K562 (cell line): Measurements from ENCODE around the gene CADM2. TPM values are rescaled to one million over a fixed set of nuclear protein-coding genes. Genes with fewer than 3 reads are reported as not detected.

Source experiments
- BCL6 ChIP-seq: fragments of 250-450 bp; sonication (Bioruptor Pico); IDR thresholded peaks from 2 replicates; pipeline ENCODE4 v1.4.0; 2020
- GABPB2 ChIP-seq: fragments of 250-450 bp; sonication (Bioruptor Pico); conservative IDR thresholded peaks from 2 replicates; pipeline ENCODE4 v1.5.1; 2021; ENCODE audit warnings: mild to moderate bottlenecking
- PHF8 ChIP-seq: fragments of 200-600 bp; sonication (generic); IDR thresholded peaks from 2 replicates; pipeline ENCODE4 v1.6.1; 2012; ENCODE audit warnings: mixed run types, mild to moderate bottlenecking, inconsistent platforms, low read length, moderate library complexity, borderline replicate concordance
- RAD21 ChIP-seq, 2 experiments: fragments of 250-450 bp in 1 of 2; fragments of 450-650 bp in 1 of 2; sonication (Bioruptor Pico) in 1 of 2; formaldehyde crosslinking in 1 of 2; IDR thresholded peaks in 1 of 2; conservative IDR thresholded peaks in 1 of 2; 2 replicates each; pipeline versions ENCODE4 v1.4.0 to v1.8.0; 2020 to 2022; ENCODE audit warnings: mild to moderate bottlenecking in 2 of 2, moderate library complexity in 1 of 2
- SMARCE1 ChIP-seq: fragments of 450-650 bp; IDR thresholded peaks from 2 replicates; pipeline ENCODE4 v1.7.1; 2016; ENCODE audit warnings: mild to moderate bottlenecking
- TAF9B ChIP-seq: fragments of 450-650 bp; IDR thresholded peaks from 2 replicates; pipeline ENCODE4 v1.6.1; 2018; ENCODE audit warnings: mild to moderate bottlenecking; ENCODE audit not compliant: partially characterized antibody
- TRIM28 ChIP-seq: fragments of 450-650 bp; IDR thresholded peaks from 2 replicates; pipeline ENCODE4 v1.6.1; 2017
- polyA plus RNA-seq, 8 experiments: library from polyadenylated mRNA; depleted of rRNA in 4 of 8; stranded (reverse) in 5 of 8; unstranded in 3 of 8; fragments of >200 nt; fragmentation: Nextera tagmentation in 2 of 8; fragmentation: Illumina TruSeq in 1 of 8; extraction: Ambion mirVana in 2 of 8; extraction: Trizol in 1 of 8; gene quantifications; 2 replicates each; pipeline versions ENCODE4 v1.2.1 to v1.2.3, GENCODE V29; 2011 to 2014; ENCODE audit warnings: inconsistent platforms in 1 of 8, missing spikeins in 1 of 8
- total RNA-seq, 7 experiments: library from RNA; depleted of rRNA in 6 of 7; stranded (reverse); fragments of >200 nt in 6 of 7; fragmentation: Illumina TruSeq in 2 of 7; extraction: Trizol in 2 of 7; gene quantifications; 2 replicates each; pipeline versions ENCODE4 v1.2.1 to v1.2.3, GENCODE V29; 2011 to 2021; ENCODE audit warnings: low replicate concordance in 1 of 7
- TF ChIP-seq, protein P1 (sequence below): fragments of 250-450 bp; sonication (Bioruptor Pico); IDR thresholded peaks from 2 replicates; pipeline ENCODE4 v1.5.1; 2021; ENCODE audit warnings: mild to moderate bottlenecking
- TF ChIP-seq, protein P2 (sequence below): IDR thresholded peaks from 2 replicates; pipeline ENCODE4 v1.6.1; 2012; ENCODE audit warnings: low read depth, low read length, improper control_type of control experiment, borderline replicate concordance

The CADM2 gene
- total and polyA plus RNA-seq, 9 of the 15 experiments (the other 6 are each of a cell fraction or from before 2014, with no cell fraction given), result 0.11 to 3.2 (median 0.95) TPM

DNA sequence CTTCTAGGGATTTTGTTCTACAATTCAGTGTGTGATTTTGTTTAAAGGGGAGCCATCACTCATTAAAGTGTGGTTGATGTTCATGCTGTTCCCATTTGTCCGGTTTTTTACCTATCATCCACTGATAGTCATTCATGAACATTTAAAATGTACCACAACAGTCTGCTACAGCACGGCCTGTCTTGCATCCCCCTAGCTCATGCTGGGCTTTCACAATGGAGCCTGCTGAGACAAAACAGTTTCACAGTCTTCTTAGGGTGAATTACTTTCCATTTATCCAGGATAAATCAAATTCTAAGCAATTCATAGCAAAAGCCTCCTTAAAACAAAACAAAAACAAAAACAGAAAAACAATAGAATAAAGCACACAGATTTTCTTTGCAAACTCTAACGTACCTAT lies 627.2 kb downstream of the CADM2 start (continued):
- TF ChIP-seq RAD21 (CRISPR knock-in tag; conservative IDR thresholded peaks at IDR 0.05 in 1 of 2, IDR thresholded peaks at IDR 0.05 in 1 of 2) (no peak), PHF8 (no peak), TRIM28 (no peak), GABPB2 (CRISPR knock-in tag) (no peak), BCL6 (CRISPR knock-in tag) (no peak), SMARCE1 (no peak), TAF9B (no peak)
- TF ChIP-seq, protein P1, sequence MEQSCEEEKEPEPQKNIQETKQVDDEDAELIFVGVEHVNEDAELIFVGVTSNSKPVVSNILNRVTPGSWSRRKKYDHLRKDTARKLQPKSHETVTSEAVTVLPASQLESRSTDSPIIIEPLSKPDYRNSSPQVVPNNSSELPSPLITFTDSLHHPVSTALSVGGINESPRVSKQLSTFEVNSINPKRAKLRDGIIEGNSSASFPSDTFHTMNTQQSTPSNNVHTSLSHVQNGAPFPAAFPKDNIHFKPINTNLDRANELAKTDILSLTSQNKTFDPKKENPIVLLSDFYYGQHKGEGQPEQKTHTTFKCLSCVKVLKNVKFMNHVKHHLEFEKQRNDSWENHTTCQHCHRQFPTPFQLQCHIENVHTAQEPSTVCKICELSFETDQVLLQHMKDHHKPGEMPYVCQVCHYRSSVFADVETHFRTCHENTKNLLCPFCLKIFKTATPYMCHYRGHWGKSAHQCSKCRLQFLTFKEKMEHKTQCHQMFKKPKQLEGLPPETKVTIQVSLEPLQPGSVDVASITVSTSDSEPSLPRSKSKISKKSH (CRISPR knock-in tag), result no peak
- TF ChIP-seq, protein P2, sequence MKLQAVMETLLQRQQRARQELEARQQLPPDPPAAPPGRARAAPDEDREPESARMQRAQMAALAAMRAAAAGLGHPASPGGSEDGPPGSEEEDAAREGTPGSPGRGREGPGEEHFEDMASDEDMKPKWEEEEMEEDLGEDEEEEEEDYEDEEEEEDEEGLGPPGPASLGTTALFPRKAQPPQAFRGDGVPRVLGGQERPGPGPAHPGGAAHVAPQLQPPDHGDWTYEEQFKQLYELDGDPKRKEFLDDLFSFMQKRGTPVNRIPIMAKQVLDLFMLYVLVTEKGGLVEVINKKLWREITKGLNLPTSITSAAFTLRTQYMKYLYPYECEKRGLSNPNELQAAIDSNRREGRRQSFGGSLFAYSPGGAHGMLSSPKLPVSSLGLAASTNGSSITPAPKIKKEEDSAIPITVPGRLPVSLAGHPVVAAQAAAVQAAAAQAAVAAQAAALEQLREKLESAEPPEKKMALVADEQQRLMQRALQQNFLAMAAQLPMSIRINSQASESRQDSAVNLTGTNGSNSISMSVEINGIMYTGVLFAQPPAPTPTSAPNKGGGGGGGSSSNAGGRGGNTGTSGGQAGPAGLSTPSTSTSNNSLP, result no peak
